BJ (cell line): Measurements from ENCODE around the gene TMEM271. TPM values are rescaled to one million over a fixed set of nuclear protein-coding genes. Genes with fewer than 3 reads are reported as not detected.

ENCODE experiments used
- CTCF ChIA-PET: fragments of 350-600 bp; formaldehyde crosslinking; extraction: SDS; loops from one replicate; lab custom pipeline; 2021; ENCODE audit warnings: antibody characterized with exemption, inconsistent platforms; lab: Yijun Ruan, JAX
- POLR2A ChIA-PET: fragments of 300-600 bp; sonication (Branson Sonifier 250); formaldehyde crosslinking; extraction: SDS; loops from one replicate; lab custom pipeline; 2021; ENCODE audit warnings: antibody characterized with exemption; lab: Charles Lee
- DNase-seq: peaks from one replicate; pipeline ENCODE4 v3.0.0-alpha.2; 2011; ENCODE audit warnings: low read depth
- H3K27me3 ChIP-seq: 2 replicates; pipeline ENCODE4 v1.6.0; 2011; ENCODE audit warnings: low read length; ENCODE audit not compliant: control insufficient read depth, insufficient read depth
- H3K36me3 ChIP-seq: 2 replicates; pipeline ENCODE4 v1.5.1; 2011; ENCODE audit warnings: low read length; ENCODE audit not compliant: control insufficient read depth, insufficient read depth
- H3K4me3 ChIP-seq: 2 replicates; pipeline ENCODE4 v1.5.1; 2011; ENCODE audit warnings: low read depth, mild to moderate bottlenecking, control low read depth, low read length
- CTCF ChIP-seq: IDR thresholded peaks from 2 replicates; pipeline ENCODE4 v1.5.1; 2011; ENCODE audit warnings: low read depth, mild to moderate bottlenecking, control low read depth, inconsistent platforms, low read length, moderate library complexity; ENCODE audit not compliant: insufficient read depth
- polyA plus RNA-seq: library from polyadenylated mRNA; depleted of rRNA; stranded (reverse); fragments of >200 nt; gene quantifications from 2 replicates; pipeline ENCODE4 v1.2.3, GENCODE V29; 2011

TMEM271 gene
- polyA plus RNA-seq, 1 experiment = not detected

- ChIA-PET CTCF (no interaction called here), POLR2A (no interaction called here)
- H3K4me3 ChIP-seq = no peak overlapping the region
- H3K27me3 ChIP-seq = peaks cover 33% of the 10 kb centered on the region
- no peak for TF ChIP-seq CTCF
- DNase-seq = no peak
- no peaks in the 10 kb centered on the region for H3K36me3 ChIP-seq
Observed at GRCh38 chr4:576991-577498, 950 bp upstream of the TMEM271 start.

GRCh38 chr4:575281-576141 is 584 bp downstream of the TMEM271 start:
- no peak for TF ChIP-seq CTCF
- H3K27me3 ChIP-seq = peaks cover 33% of the 10 kb centered on the region

GRCh38 chr4:574346-575161 is 1.5 kb downstream of the TMEM271 start:
- CTCF ChIA-PET = no interaction called here
- TF ChIP-seq CTCF = no peak
- Histone ChIP-seq H3K27me3 (peaks cover 31% of the 10 kb centered on the region), H3K4me3 (no peak overlapping the region), H3K36me3 (no peaks in the 10 kb centered on the region)
- POLR2A ChIA-PET = no interaction called here
- no peak for DNase-seq

More at GRCh38 chr4:575281-576141, 584 bp downstream of the TMEM271 start:
- POLR2A ChIA-PET = no interaction called here
- Histone ChIP-seq H3K4me3 (no peak overlapping the region), H3K36me3 (no peaks in the 10 kb centered on the region)
- CTCF ChIA-PET = no interaction called here
- DNase-seq = no peak

- Histone ChIP-seq H3K27me3 (peaks cover 19% of the 10 kb centered on the region), H3K4me3 (no peak overlapping the region), H3K36me3 (no peaks in the 10 kb centered on the region)
- no peak for TF ChIP-seq CTCF
- DNase-seq = no peak
- CTCF ChIA-PET = no interaction called here
- POLR2A ChIA-PET = no interaction called here
Observed at GRCh38 chr4:573122-573892, 2.8 kb downstream of the TMEM271 start.
